SK-N-SH treated with all-trans-retinoic acid at 6 μM for 48 hours (cell line): Measurements from ENCODE around the gene ASIC3.

ENCODE experiments used
- ATAC-seq: fragments of 200-7000 bp; cut with Tn5 transposase; 3 replicates; pipeline ENCODE4 v1.9.1; 2020; ENCODE audit warnings: mild to moderate bottlenecking, moderate library complexity
- ARNTL ChIP-seq: fragments of 450-650 bp; formaldehyde crosslinking; IDR thresholded peaks from 2 replicates; pipeline ENCODE4 v1.5.0; 2020; ENCODE audit warnings: low read depth, mild to moderate bottlenecking, moderate library complexity, borderline replicate concordance
- BACH2 ChIP-seq: fragments of 250-450 bp; sonication (Bioruptor Pico); IDR thresholded peaks from 2 replicates; pipeline ENCODE4 v1.9.0; 2021; ENCODE audit warnings: mild to moderate bottlenecking, borderline replicate concordance
- CREB5 ChIP-seq: fragments of 250-450 bp; sonication (Bioruptor Pico); IDR thresholded peaks from 2 replicates; pipeline ENCODE4 v1.5.1; 2020; ENCODE audit warnings: low read depth, mild to moderate bottlenecking, moderate library complexity
- CSDC2 ChIP-seq: fragments of 250-450 bp; sonication (Bioruptor Pico); IDR thresholded peaks from 2 replicates; pipeline ENCODE4 v1.5.0; 2020; ENCODE audit warnings: mild to moderate bottlenecking, moderate library complexity
- ESRRG ChIP-seq: fragments of 250-450 bp; sonication (Bioruptor Pico); IDR thresholded peaks from 2 replicates; pipeline ENCODE4 v1.6.1; 2021; ENCODE audit warnings: mild to moderate bottlenecking
- GLIS3 ChIP-seq: fragments of 250-450 bp; sonication (Bioruptor Pico); IDR thresholded peaks from 2 replicates; pipeline ENCODE4 v1.5.0; 2020; ENCODE audit warnings: mild to moderate bottlenecking, moderate library complexity
- ISL1 ChIP-seq: fragments of 250-450 bp; sonication (Bioruptor Pico); IDR thresholded peaks from 2 replicates; pipeline ENCODE4 v2.1.2; 2022; ENCODE audit warnings: mild to moderate bottlenecking, moderate library complexity
- SNAI2 ChIP-seq: fragments of 250-450 bp; sonication (Bioruptor Pico); IDR thresholded peaks from 2 replicates; pipeline ENCODE4 v1.5.0; 2020; ENCODE audit warnings: mild to moderate bottlenecking, moderate library complexity
- TCF4 ChIP-seq: fragments of 250-450 bp; sonication (Bioruptor Pico); IDR thresholded peaks from 2 replicates; pipeline ENCODE4 v1.8.0; 2021; ENCODE audit warnings: mild to moderate bottlenecking, moderate library complexity, borderline replicate concordance
- TOX ChIP-seq: fragments of 250-450 bp; sonication (Bioruptor Pico); IDR thresholded peaks from 2 replicates; pipeline ENCODE4 v1.8.0; 2021; ENCODE audit warnings: mild to moderate bottlenecking, moderate library complexity, borderline replicate concordance
- ZFP30 ChIP-seq: fragments of 450-650 bp; formaldehyde crosslinking; IDR thresholded peaks from 2 replicates; pipeline ENCODE4 v1.5.0; 2022; ENCODE audit warnings: mild to moderate bottlenecking, moderate library complexity
- ZNF565 ChIP-seq: fragments of 450-650 bp; formaldehyde crosslinking; conservative IDR thresholded peaks from 2 replicates; pipeline ENCODE4 v1.5.0; 2020; ENCODE audit warnings: low read depth, mild to moderate bottlenecking, moderate library complexity
- ZNF8 ChIP-seq: fragments of 450-650 bp; formaldehyde crosslinking; IDR thresholded peaks from 2 replicates; pipeline ENCODE4 v1.5.0; 2020; ENCODE audit warnings: mild to moderate bottlenecking, moderate library complexity
- TF ChIP-seq, protein P1 (sequence below): fragments of 250-450 bp; sonication (Bioruptor Pico); IDR thresholded peaks from 2 replicates; pipeline ENCODE4 v1.5.0; 2020; ENCODE audit warnings: mild to moderate bottlenecking, moderate library complexity
- TF ChIP-seq, protein P2 (sequence below): fragments of 250-450 bp; sonication (Bioruptor Pico); IDR thresholded peaks from 2 replicates; pipeline ENCODE4 v1.8.0; 2020; ENCODE audit warnings: mild to moderate bottlenecking, moderate library complexity, borderline replicate concordance
- TF ChIP-seq, protein P3 (sequence below): fragments of 250-450 bp; sonication (Bioruptor Pico); IDR thresholded peaks from 2 replicates; pipeline ENCODE4 v1.8.0; 2021; ENCODE audit warnings: low read depth, mild to moderate bottlenecking, moderate library complexity, borderline replicate concordance

ASIC3 gene

DNA sequence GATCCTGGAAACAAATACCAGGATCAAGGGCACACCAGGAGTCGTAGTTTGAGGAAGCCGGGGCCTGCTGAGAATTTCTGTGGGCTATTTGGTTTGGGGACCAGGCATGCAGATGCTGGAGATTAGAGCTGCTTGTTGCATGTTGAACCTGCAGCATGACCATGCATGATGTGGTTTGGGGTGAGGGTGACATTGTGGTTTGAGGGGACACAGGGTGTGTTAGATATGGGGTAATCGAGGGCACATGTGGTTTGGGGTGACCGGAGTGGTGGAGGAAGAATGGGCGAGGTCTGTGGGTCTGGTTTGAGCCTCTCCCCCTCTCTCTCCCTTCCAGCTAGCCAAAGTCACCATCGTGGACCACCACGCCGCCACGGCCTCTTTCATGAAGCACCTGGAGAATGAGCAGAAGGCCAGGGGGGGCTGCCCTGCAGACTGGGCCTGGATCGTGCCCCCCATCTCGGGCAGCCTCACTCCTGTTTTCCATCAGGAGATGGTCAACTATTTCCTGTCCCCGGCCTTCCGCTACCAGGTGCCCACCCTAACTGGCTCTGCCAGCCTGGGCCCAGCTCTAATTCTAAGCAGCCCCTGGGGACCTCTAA is 47.3 kb upstream of the ASIC3 start:
- TF ChIP-seq, protein P1, sequence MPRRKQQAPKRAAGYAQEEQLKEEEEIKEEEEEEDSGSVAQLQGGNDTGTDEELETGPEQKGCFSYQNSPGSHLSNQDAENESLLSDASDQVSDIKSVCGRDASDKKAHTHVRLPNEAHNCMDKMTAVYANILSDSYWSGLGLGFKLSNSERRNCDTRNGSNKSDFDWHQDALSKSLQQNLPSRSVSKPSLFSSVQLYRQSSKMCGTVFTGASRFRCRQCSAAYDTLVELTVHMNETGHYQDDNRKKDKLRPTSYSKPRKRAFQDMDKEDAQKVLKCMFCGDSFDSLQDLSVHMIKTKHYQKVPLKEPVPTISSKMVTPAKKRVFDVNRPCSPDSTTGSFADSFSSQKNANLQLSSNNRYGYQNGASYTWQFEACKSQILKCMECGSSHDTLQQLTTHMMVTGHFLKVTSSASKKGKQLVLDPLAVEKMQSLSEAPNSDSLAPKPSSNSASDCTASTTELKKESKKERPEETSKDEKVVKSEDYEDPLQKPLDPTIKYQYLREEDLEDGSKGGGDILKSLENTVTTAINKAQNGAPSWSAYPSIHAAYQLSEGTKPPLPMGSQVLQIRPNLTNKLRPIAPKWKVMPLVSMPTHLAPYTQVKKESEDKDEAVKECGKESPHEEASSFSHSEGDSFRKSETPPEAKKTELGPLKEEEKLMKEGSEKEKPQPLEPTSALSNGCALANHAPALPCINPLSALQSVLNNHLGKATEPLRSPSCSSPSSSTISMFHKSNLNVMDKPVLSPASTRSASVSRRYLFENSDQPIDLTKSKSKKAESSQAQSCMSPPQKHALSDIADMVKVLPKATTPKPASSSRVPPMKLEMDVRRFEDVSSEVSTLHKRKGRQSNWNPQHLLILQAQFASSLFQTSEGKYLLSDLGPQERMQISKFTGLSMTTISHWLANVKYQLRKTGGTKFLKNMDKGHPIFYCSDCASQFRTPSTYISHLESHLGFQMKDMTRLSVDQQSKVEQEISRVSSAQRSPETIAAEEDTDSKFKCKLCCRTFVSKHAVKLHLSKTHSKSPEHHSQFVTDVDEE (CRISPR knock-in tag) = no peak
- no peak for TF ChIP-seq ZNF565 (CRISPR knock-in tag)
- TF ChIP-seq, protein P2, sequence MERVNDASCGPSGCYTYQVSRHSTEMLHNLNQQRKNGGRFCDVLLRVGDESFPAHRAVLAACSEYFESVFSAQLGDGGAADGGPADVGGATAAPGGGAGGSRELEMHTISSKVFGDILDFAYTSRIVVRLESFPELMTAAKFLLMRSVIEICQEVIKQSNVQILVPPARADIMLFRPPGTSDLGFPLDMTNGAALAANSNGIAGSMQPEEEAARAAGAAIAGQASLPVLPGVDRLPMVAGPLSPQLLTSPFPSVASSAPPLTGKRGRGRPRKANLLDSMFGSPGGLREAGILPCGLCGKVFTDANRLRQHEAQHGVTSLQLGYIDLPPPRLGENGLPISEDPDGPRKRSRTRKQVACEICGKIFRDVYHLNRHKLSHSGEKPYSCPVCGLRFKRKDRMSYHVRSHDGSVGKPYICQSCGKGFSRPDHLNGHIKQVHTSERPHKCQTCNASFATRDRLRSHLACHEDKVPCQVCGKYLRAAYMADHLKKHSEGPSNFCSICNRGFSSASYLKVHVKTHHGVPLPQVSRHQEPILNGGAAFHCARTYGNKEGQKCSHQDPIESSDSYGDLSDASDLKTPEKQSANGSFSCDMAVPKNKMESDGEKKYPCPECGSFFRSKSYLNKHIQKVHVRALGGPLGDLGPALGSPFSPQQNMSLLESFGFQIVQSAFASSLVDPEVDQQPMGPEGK (CRISPR knock-in tag) = no peak
- TF ChIP-seq SNAI2 (CRISPR knock-in tag) = no peak
- no peak for TF ChIP-seq ESRRG
- TF ChIP-seq ISL1 = no peak
- ATAC-seq = no peak

DNA sequence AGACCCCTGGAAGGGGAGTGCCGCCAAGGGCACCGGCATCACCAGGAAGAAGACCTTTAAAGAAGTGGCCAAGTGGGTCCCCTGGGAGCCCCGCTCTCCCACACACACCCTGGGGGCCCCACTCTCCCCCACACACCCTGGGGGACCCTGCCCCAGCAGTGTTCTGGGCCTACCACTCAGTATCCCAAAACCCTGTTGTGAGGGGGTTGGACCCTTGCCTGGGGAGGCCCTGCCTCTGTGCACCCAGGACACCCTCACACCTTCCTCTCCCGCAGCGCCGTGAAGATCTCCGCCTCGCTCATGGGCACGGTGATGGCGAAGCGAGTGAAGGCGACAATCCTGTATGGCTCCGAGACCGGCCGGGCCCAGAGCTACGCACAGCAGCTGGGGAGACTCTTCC is 46.8 kb upstream of the ASIC3 start:
- no peak for TF ChIP-seq BACH2 (CRISPR knock-in tag)
- TF ChIP-seq ARNTL (CRISPR knock-in tag) = no peak
- TF ChIP-seq SNAI2 (CRISPR knock-in tag) = no peak
- TF ChIP-seq ISL1 = no peak
- TF ChIP-seq ZFP30 (CRISPR knock-in tag) = no peak
- no peak for TF ChIP-seq CREB5 (CRISPR knock-in tag)
- no peak for TF ChIP-seq ZNF565 (CRISPR knock-in tag)
- TF ChIP-seq TOX (CRISPR knock-in tag) = no peak
- no peak for TF ChIP-seq ZNF8 (CRISPR knock-in tag)
- TF ChIP-seq, protein P1 (CRISPR knock-in tag) = no peak
- no peak for ATAC-seq

DNA sequence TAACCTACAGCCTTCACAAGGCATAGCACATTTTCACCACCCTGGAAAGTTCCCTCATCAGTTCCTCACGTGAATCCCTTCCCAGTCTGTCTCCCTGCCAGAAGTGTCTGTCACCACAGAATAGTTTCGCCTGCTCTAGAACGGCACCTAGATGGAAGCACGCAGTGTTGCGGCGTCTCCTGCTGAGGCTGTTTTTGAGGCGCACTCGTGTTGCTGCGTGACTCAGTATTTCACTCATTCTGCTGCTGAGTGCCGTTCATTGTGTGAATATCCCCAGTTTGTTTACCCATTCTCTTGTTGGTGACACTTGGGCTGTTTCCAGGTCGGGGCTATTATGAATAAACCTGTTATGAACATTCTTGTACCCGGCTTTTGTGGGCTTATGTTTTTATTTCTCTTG is 44.8 kb upstream of the ASIC3 start:
- TF ChIP-seq, protein P2 (CRISPR knock-in tag) = no peak
- TF ChIP-seq GLIS3 = no peak
- no peak for TF ChIP-seq TCF4
- no peak for TF ChIP-seq ARNTL (CRISPR knock-in tag)
- no peak for TF ChIP-seq ZNF565 (CRISPR knock-in tag)
- TF ChIP-seq, protein P3, sequence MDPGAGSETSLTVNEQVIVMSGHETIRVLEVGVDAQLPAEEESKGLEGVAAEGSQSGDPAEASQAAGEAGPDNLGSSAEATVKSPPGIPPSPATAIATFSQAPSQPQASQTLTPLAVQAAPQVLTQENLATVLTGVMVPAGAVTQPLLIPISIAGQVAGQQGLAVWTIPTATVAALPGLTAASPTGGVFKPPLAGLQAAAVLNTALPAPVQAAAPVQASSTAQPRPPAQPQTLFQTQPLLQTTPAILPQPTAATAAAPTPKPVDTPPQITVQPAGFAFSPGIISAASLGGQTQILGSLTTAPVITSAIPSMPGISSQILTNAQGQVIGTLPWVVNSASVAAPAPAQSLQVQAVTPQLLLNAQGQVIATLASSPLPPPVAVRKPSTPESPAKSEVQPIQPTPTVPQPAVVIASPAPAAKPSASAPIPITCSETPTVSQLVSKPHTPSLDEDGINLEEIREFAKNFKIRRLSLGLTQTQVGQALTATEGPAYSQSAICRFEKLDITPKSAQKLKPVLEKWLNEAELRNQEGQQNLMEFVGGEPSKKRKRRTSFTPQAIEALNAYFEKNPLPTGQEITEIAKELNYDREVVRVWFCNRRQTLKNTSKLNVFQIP (CRISPR knock-in tag) = no peak
- no peak for TF ChIP-seq TOX (CRISPR knock-in tag)
- no peak for TF ChIP-seq CSDC2 (CRISPR knock-in tag)
- ATAC-seq = no peak
